ENCODE measurements around the gene CNOT10.
"Not testable (repeated sequence)": the region's sequence is repeated elsewhere in the genome, so short reads cannot be mapped to it uniquely, and the experiment has no call there.

Gene CNOT10

GRCh38 chr3:32673730-32674129, 11.3 kb upstream of the CNOT10 start:
- H3K4me1 Mint-ChIP-seq (ENCODE audit: low read depth); H3K9me3 Mint-ChIP-seq; H3K27me3 Mint-ChIP-seq; H3K27ac Mint-ChIP-seq; H3K36me3 Mint-ChIP-seq (ENCODE audit: low read depth); H3K4me3 Mint-ChIP-seq: not testable (repeated sequence)

DNA sequence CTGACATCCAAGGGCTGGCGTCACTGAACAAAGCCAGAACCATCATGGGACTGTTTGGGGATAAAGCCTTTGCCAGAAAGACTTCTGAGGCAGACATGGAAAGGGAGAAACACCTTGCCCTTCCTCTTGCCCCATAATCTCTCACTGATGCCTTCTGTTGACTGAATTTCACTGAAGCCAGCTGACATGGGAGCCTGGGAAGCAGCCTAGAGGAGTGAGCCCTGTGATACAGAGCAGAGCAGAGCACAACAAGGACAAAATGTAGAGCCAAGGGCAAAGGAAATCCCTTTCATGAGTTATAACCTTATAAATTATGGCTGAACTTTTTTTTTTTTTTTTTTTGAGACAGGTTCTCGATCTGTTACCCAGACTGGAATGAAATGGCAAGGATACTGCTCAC, 9.8 kb upstream of the CNOT10 start:
- H3K4me1 Mint-ChIP-seq (ENCODE audit: low read depth) = no peaks in the 10 kb centered on the region
- H3K36me3 Mint-ChIP-seq (ENCODE audit: low read depth) = no peaks in the 10 kb centered on the region
- peak overlapping the region; percentile 45 for H3K27ac Mint-ChIP-seq
- H3K4me3 Mint-ChIP-seq = no peak overlapping the region
- no peaks in the 10 kb centered on the region for H3K27me3 Mint-ChIP-seq
- no peaks in the 10 kb centered on the region for H3K9me3 Mint-ChIP-seq

- H3K36me3 Mint-ChIP-seq (ENCODE audit: low read depth) = no peaks in the 10 kb centered on the region
- no peak overlapping the region for H3K4me3 Mint-ChIP-seq
- no peak overlapping the region for H3K27ac Mint-ChIP-seq
- no peaks in the 10 kb centered on the region for H3K4me1 Mint-ChIP-seq (ENCODE audit: low read depth)
- no peaks in the 10 kb centered on the region for H3K27me3 Mint-ChIP-seq
- no peaks in the 10 kb centered on the region for H3K9me3 Mint-ChIP-seq
These were observed 9.3 kb upstream of the CNOT10 start for GRCh38 chr3:32675650-32676049.

GRCh38 chr3:32681811-32682210, 3.2 kb upstream of the CNOT10 start:
- no peak overlapping the region for H3K4me3 Mint-ChIP-seq
- H3K4me1 Mint-ChIP-seq (ENCODE audit: low read depth) = peaks cover 19% of the 10 kb centered on the region
- no peak overlapping the region for H3K27ac Mint-ChIP-seq
- H3K9me3 Mint-ChIP-seq = no peaks in the 10 kb centered on the region
- no peaks in the 10 kb centered on the region for H3K27me3 Mint-ChIP-seq
- H3K36me3 Mint-ChIP-seq (ENCODE audit: low read depth) = peaks cover 2% of the 10 kb centered on the region

DNA sequence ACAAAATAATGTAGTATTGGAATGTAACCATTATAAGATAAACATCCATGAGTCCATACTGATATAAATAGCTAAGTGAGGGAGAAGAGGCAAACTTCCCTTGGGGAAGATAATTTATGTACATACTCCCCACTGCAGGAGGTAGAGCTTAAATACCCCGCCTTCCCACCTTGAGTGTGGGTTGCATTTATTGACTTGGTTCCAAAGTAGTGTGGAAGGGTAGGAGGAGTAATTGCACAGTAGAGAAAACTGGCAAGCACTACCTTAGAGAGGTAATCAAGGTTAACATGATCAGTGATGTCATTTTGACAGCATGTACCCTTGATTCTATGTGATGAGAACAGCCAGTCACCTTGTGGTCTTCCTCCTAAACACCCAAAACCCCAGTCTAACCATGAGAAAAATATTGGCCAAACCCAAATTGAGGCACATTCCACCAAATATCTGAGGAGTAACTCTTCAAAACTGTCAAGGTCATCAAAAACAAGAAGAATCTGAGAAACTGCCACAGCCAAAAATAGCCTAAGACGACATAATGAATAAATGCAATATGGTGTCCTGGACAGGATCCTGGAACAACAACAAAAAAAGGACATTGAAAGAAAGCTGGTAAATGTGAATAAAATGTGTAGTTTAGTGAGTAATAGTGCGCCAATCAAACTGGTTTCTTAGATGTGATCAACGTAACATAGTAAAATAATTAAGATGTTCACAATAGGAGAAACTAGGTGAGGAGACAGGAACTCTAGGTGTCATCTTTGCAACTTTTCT, 774 bp upstream of the CNOT10 start:
- Mint-ChIP-seq H3K4me3 (peak overlapping the region; percentile 91), H3K9me3 (no peaks in the 10 kb centered on the region)

DNA sequence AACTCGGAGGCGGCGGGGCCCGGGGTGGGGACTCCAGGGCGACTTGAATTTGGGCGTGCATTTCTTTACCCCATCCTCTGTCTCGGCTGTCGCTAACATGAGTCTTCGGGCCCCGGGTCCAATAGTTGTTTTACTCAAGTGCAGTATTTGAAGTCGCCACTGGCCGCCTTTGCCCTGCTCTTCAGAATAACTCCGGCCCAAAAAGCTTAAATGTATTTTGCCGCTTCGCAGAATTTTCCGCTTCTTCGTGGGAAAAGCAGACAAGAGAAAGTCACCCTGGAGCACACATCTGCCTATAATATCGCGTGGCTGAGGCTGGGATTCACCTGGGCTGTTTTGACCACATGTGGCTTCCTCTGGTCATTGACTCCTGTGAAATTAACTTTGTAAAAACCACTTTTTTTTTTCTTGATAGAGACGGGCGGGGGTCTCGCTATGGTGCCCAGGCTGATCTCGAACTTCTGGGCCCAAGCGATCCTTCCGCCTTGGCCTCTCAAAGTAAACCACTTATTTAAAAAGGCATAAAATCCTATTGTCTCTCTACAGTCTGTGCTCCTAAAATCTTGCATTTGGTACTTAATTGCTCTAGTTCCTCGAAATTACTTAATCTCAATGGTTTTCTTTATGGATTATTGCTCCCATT, 676 bp downstream of the CNOT10 start:
- no peaks in the 10 kb centered on the region for H3K27me3 Mint-ChIP-seq
- peak overlapping the region; percentile 87 for H3K27ac Mint-ChIP-seq
- H3K4me3 Mint-ChIP-seq = peak overlapping the region; percentile 91
- no peaks in the 10 kb centered on the region for H3K9me3 Mint-ChIP-seq
- H3K36me3 Mint-ChIP-seq (ENCODE audit: low read depth) = peaks cover 21% of the 10 kb centered on the region
- peaks cover 30% of the 10 kb centered on the region for H3K4me1 Mint-ChIP-seq (ENCODE audit: low read depth)

More for the DNA sequence above, 774 bp upstream of the CNOT10 start:
- Mint-ChIP-seq H3K27me3 (no peaks in the 10 kb centered on the region), H3K27ac (peak overlapping the region; percentile 84), H3K36me3 (ENCODE audit: low read depth) (peaks cover 12% of the 10 kb centered on the region), H3K4me1 (ENCODE audit: low read depth) (peaks cover 30% of the 10 kb centered on the region)

- H3K36me3 Mint-ChIP-seq (ENCODE audit: low read depth) = peaks cover 29% of the 10 kb centered on the region
- no peak overlapping the region for H3K27ac Mint-ChIP-seq
- no peaks in the 10 kb centered on the region for H3K27me3 Mint-ChIP-seq
- H3K9me3 Mint-ChIP-seq = no peaks in the 10 kb centered on the region
- H3K4me3 Mint-ChIP-seq = peak overlapping the region; percentile 91
- peaks cover 30% of the 10 kb centered on the region for H3K4me1 Mint-ChIP-seq (ENCODE audit: low read depth)
These were observed 1.7 kb downstream of the CNOT10 start for GRCh38 chr3:32686713-32687112.

DNA sequence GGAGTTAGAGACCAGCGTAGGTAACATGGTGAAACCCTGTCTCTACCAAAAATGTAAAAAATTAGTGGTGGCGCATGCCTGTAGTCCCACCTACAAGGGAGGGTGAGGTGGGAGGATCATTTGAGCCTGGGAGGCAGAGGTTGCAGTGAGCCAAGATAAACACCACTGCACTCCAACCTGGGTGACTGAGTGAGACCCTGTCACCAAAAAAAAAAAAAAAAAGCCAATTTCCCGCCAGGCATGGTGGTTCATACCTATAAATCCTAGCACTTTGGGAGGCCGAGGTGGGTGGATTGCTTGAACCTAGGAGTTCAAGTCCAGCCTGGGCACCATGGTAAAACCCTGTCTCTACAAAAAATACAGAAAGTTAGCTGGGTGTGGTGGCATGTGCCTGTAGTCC, 6.9 kb downstream of the CNOT10 start:
- no peaks in the 10 kb centered on the region for H3K27me3 Mint-ChIP-seq
- peaks cover 46% of the 10 kb centered on the region for H3K36me3 Mint-ChIP-seq (ENCODE audit: low read depth)
- H3K4me3 Mint-ChIP-seq = no peak overlapping the region
- no peak overlapping the region for H3K27ac Mint-ChIP-seq
- H3K9me3 Mint-ChIP-seq = no peaks in the 10 kb centered on the region
- H3K4me1 Mint-ChIP-seq (ENCODE audit: low read depth) = peaks cover 19% of the 10 kb centered on the region

GRCh38 chr3:32696523-32696922, 11.5 kb downstream of the CNOT10 start:
- no peak overlapping the region for H3K4me3 Mint-ChIP-seq

DNA sequence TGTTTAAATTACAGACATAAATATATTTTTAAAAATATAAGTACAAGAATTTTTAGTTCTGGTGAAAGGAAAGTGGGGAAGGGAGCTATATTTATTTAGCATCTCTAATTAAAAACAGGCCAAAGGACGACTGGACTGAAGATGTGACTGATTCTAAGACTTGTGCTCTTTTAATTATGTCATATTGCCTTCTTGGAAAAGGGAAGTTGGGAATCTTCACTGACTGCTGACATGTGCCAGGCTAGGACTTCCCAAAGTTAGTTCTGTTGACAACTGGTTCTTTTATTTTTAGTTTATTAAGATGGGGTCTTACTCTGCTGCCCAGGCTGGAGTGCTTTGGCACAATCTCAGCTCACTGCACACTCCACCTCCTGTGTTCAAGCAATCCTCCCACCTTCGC, 13.5 kb downstream of the CNOT10 start:
- Mint-ChIP-seq H3K9me3 (no peaks in the 10 kb centered on the region), H3K27me3 (no peaks in the 10 kb centered on the region), H3K4me3 (no peak overlapping the region), H3K36me3 (ENCODE audit: low read depth) (peaks cover 39% of the 10 kb centered on the region), H3K27ac (no peak overlapping the region), H3K4me1 (ENCODE audit: low read depth) (peaks cover 17% of the 10 kb centered on the region)

More at GRCh38 chr3:32696523-32696922, 11.5 kb downstream of the CNOT10 start:
- Mint-ChIP-seq H3K4me1 (ENCODE audit: low read depth) (peaks cover 10% of the 10 kb centered on the region), H3K9me3 (no peaks in the 10 kb centered on the region), H3K36me3 (ENCODE audit: low read depth) (peaks cover 33% of the 10 kb centered on the region), H3K27me3 (no peaks in the 10 kb centered on the region), H3K27ac (no peak overlapping the region)

DNA sequence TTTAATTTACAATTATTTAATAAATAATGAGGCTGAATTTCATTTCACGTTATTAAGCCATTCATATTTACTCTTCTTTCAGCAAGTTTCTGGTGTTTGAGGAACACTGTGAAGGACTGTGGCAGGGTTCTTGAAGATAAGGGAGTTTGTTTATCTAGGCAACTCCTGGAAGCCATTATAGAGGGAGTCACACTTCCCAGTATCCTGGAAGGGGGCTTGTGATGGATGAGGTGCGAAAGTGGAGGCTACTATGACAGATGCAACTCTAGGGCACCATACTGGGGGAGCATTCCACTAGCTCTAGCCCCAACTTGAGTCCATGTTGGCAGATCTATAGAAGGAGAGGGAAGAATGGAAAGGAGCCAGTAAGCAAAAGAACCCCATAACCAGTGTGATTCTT, 14.4 kb downstream of the CNOT10 start:
- H3K36me3 Mint-ChIP-seq (ENCODE audit: low read depth) = peaks cover 38% of the 10 kb centered on the region
- H3K4me3 Mint-ChIP-seq = no peak overlapping the region
- H3K4me1 Mint-ChIP-seq (ENCODE audit: low read depth) = peaks cover 20% of the 10 kb centered on the region
- peak overlapping the region; percentile 40 for H3K27ac Mint-ChIP-seq
- H3K27me3 Mint-ChIP-seq = no peaks in the 10 kb centered on the region
- H3K9me3 Mint-ChIP-seq = no peaks in the 10 kb centered on the region

DNA sequence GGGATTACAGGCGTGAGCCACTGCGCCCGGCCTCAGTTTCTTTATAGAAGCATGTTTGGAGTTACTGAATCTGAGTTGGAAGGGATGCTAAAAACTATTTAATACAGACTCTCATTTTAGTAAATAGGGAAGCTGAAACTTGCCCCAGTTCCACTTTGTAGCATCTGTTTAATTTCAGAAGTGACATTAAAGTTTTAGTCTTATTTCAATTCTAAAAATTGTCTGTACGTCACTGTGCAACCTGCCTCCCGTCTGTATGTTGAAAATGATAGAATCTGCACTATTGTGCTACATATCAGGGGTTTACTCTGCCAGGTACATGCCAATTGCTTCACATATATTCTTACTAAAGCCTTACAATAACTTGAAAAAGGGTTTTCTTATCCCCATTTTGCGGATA, 15.3 kb downstream of the CNOT10 start:
- H3K27me3 Mint-ChIP-seq = no peaks in the 10 kb centered on the region
- no peak overlapping the region for H3K4me3 Mint-ChIP-seq
- H3K27ac Mint-ChIP-seq = no peak overlapping the region
- H3K4me1 Mint-ChIP-seq (ENCODE audit: low read depth) = peaks cover 18% of the 10 kb centered on the region
- H3K9me3 Mint-ChIP-seq = no peaks in the 10 kb centered on the region
- peaks cover 35% of the 10 kb centered on the region for H3K36me3 Mint-ChIP-seq (ENCODE audit: low read depth)

DNA sequence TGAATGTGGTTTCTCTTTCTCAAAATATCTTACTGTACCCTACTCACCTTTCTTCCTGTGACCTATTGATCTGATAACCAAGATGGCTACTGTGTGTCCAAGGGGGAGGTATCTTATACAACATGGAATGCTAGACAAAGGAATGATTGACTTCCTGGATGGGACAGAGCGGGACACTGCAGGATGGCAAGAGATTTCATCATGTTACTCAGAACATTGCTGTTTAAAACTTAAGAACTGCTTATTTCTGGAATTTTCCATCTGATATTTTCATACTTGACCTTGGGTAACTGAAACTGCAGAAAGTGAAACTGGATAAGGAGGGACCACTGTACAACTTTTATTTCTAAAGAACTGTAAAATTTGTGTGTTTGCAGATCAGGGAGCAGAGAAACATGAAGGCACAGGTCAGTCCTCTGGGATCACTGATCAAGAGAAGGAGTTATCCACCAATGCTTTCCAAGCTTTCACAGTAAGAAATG, 18.5 kb downstream of the CNOT10 start:
- no peaks in the 10 kb centered on the region for H3K9me3 Mint-ChIP-seq
- no peak overlapping the region for H3K4me3 Mint-ChIP-seq
- peaks cover 45% of the 10 kb centered on the region for H3K36me3 Mint-ChIP-seq (ENCODE audit: low read depth)
- H3K4me1 Mint-ChIP-seq (ENCODE audit: low read depth) = peaks cover 25% of the 10 kb centered on the region
- H3K27ac Mint-ChIP-seq = peak overlapping the region; percentile 70
- no peaks in the 10 kb centered on the region for H3K27me3 Mint-ChIP-seq

GRCh38 chr3:32705232-32705631, 20.2 kb downstream of the CNOT10 start:
- Mint-ChIP-seq H3K36me3 (ENCODE audit: low read depth) (peaks cover 60% of the 10 kb centered on the region), H3K4me3 (no peak overlapping the region), H3K27me3 (no peaks in the 10 kb centered on the region)

GRCh38 chr3:32706348-32707025, 21.5 kb downstream of the CNOT10 start:
- Mint-ChIP-seq H3K4me3 (no peak overlapping the region), H3K27ac (no peak overlapping the region), H3K27me3 (no peaks in the 10 kb centered on the region), H3K9me3 (no peaks in the 10 kb centered on the region), H3K4me1 (ENCODE audit: low read depth) (peaks cover 23% of the 10 kb centered on the region), H3K36me3 (ENCODE audit: low read depth) (peaks cover 65% of the 10 kb centered on the region)

More at GRCh38 chr3:32705232-32705631, 20.2 kb downstream of the CNOT10 start:
- Mint-ChIP-seq H3K4me1 (ENCODE audit: low read depth) (peaks cover 25% of the 10 kb centered on the region), H3K9me3 (no peaks in the 10 kb centered on the region), H3K27ac (no peak overlapping the region)

Measured in stimulated activated naive CD8-positive, alpha-beta T cell treated with anti-CD3 and anti-CD28 coated beads, Interleukin-15, Interleukin-2, amounts not matched to agents 100 ng/mL and 50 ng/mL, for 24 hours (primary cell).